SK-N-MC (cell line): ENCODE results near the gene CLIP2.

Source experiments
- EZH2 ChIP-seq: fragments of 200-600 bp; sonication (generic); IDR thresholded peaks from one replicate; pipeline ENCODE4 v1.6.1; 2017; ENCODE audit warnings: antibody characterized with exemption
- FOXP2 ChIP-seq: optimal IDR thresholded peaks from 2 replicates; pipeline ENCODE3; 2011; ENCODE audit warnings: mild to moderate bottlenecking, moderate library complexity; ENCODE audit not compliant: insufficient read depth; ENCODE audit errors: extremely low read length, control extremely low read depth
- POLR2AphosphoS5 ChIP-seq: IDR thresholded peaks from 2 replicates; pipeline ENCODE4 v1.6.1; 2012; ENCODE audit warnings: mild to moderate bottlenecking, low read depth, low read length, borderline replicate concordance

DNA sequence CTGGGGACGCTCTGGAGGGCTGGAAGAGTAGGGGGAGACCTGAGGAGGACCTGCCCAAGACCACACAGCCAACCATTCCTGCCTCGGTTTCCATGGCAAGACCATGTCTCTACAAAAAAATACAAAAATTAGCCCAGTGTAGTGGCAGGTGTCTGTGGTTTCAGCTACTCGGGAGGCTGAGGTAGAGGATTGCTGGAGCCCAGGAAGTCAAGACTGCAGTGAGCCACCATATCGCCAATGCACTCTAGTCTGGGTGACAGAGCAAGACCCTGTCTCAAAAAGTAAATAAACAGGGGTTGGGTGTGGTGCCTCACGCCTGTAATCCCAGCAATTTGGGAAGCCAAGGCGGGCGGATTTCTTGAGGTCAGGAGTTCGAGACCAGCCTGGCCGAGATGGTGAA is 48.7 kb downstream of the CLIP2 start:
- no peak for TF ChIP-seq EZH2
- TF ChIP-seq FOXP2: no peak
- TF ChIP-seq POLR2AphosphoS5: no peak
